ENCODE results near the gene VSIR. TPM values are rescaled to one million over a fixed set of nuclear protein-coding genes. Genes with fewer than 3 reads are reported as not detected.

VSIR gene
- total RNA-seq, 1 experiment from 2014 or later, result 28.8 TPM

Small RNAs within 50 kb of the gene (small RNA-seq; reads per million reads assigned to genes)
- not detected for gene MIR7152

Other genes with a start within 250 kb of the VSIR start
- 0.20 TPM in 1 of 2 replicates, not detected in the other for gene C10orf105, start 53.7 kb downstream of the VSIR start, total RNA-seq (2014; rRNA removed; shearing (Covaris generic))
- gene PSAP, start 77.7 kb upstream of the VSIR start, total RNA-seq (2014; rRNA removed; shearing (Covaris generic)), result 548 and 565 TPM in 2 replicates
- gene CHST3, start 190.9 kb upstream of the VSIR start, total RNA-seq (2014; rRNA removed; shearing (Covaris generic)), result 12.3 and 14.1 TPM in 2 replicates